GM19099 (cell line): ENCODE data around the gene SCAPER.

Source experiments
- POLR2A ChIP-seq: IDR thresholded peaks from 3 replicates; pipeline ENCODE4 v1.6.1; 2011; ENCODE audit warnings: low read depth; ENCODE audit not compliant: insufficient read length; ENCODE audit errors: extremely low read depth

SCAPER gene

GRCh38 chr15:76460871-76461270 is 444.3 kb downstream of the SCAPER start:
- no peak for TF ChIP-seq POLR2A

- TF ChIP-seq POLR2A = no peak
Measured at GRCh38 chr15:76460347-76460746, 444.8 kb downstream of the SCAPER start.

- no peak for TF ChIP-seq POLR2A
Measured at GRCh38 chr15:76451540-76451939, 453.6 kb downstream of the SCAPER start.

- TF ChIP-seq POLR2A = no peak
Measured at GRCh38 chr15:76449455-76449854, 455.7 kb downstream of the SCAPER start.

DNA sequence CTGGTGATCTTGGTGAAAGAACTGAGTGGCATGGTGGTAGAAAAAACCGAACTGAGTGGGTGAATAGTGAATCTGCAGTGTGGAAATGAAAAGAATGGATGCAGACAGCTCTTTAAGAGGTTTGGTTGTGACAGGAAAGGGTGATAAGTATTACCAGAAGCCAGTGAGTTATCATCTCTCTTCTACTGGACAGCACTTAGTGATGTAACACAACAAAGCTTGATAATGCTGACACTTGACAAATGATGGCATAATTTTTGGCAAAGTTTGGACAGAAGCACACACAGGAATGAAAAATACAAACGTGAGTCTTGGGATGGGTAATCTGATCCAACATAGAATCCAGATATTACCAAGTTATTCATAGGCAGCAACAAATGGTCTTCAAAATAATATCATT is 456.4 kb downstream of the SCAPER start:
- TF ChIP-seq POLR2A = no peak

DNA sequence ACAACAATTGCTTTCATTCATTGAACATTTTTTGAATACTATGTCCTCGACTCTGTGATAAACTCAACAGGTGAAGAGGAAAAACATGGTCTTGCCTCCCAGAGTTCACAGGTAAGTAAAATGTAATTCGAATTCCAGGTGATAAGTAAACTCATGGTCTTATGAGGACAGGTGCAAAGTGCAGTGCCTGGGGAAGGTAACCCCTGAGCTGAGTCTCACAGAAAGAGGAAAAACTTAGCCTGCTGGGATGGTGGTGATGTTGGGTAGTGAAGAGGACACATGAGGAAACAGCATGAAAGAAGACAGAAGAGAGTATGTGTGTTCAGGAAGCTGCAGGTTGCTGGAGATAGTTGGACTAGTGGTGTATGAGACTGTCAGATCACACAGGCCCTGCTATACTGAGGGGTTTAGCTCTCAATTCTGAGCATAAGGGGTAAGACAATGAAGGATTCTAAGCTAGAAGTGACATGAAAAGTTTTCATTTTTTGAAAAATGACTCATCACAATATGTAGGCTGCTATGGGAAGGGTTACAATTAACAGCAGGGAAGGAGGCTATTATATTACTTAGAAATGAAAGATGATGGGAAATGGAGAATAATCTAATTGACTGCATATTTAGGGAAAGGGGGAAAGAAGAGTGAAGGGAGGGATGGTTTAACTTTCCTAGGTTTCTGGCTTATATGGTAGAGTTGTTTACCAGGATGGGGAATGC is 457.3 kb downstream of the SCAPER start:
- no peak for TF ChIP-seq POLR2A

- TF ChIP-seq POLR2A = no peak
Measured at GRCh38 chr15:76440441-76440840, 464.7 kb downstream of the SCAPER start.

- no peak for TF ChIP-seq POLR2A
Measured at GRCh38 chr15:76439542-76439941, 465.6 kb downstream of the SCAPER start.

GRCh38 chr15:76433798-76434400 is 471.2 kb downstream of the SCAPER start:
- TF ChIP-seq POLR2A = no peak

GRCh38 chr15:76432604-76433003 is 472.5 kb downstream of the SCAPER start:
- no peak for TF ChIP-seq POLR2A

GRCh38 chr15:76431971-76432370 is 473.2 kb downstream of the SCAPER start:
- TF ChIP-seq POLR2A = no peak

DNA sequence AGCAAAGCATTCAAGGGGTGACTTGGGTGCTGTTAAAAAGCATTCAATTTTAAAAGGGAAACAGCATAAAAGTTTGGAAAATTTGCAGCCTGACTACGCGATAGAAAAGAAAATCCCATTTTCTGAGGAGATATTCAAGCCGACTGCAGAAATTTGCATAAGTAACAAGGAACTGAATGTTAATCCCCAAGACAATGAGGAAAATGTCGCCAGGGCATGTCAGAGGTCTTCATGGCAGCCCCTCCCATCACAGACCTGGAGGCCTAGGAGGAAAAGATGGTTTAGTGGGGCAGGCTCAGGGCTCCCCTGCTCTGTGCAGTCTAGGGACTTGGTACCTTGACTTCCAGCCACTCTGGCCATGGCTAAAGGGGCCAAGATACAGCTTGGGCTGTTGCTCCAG is 475.5 kb downstream of the SCAPER start:
- no peak for TF ChIP-seq POLR2A

DNA sequence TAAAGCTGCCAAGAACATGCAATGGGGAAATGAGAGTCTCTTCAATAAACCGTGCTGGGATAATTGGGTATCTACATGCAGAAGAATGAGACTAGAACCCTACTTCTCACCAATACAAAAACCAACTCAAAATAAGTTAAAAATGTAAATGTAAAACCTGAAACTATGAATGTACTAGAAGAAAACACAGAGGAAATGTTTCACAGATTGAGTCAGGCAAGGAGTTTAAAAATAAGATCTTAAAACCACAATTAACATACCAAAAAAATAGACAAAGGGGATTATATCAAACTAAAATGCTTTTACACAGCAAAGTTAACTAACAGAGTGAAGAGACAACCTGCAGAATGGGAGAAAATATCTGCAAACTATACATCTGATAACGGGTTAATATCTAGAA is 478.2 kb downstream of the SCAPER start:
- no peak for TF ChIP-seq POLR2A

DNA sequence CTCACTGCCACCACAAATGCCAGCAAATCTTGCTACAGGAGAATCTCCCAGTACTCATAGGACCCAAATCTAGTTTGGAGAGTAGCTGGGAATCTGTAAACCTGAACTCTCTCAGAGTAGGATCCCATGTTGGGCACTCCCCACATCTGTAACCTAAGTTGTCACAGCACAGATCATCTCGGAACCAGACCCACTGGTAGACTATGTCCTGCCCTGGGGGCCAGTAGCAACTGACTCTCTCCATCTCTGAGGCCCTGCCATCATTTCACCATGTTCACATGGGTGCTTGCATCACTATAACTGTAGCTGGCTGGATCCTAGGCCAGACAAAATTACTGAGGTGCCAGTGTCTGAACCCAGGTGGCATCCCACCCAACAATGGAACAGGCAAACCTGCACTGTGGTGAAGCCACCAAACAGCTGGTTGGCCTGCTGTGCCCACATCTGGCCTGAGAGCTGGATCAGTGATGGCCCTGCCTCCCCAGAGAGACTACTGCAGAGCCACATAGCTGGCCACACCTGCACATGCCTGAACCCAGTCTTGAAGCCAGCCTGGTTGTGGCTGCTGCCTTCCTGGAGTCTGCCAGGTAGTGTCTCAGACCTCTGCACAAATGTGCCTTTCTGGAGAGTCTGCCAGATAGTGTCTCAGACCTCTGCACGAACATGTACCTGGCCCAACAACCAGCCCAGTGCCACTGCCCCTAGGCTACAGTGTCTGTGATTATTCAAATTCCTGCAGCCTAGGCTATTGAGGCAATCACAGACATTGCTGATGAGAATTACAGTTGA is 486.6 kb downstream of the SCAPER start:
- TF ChIP-seq POLR2A = no peak

- TF ChIP-seq POLR2A = no peak
Measured at GRCh38 chr15:76401285-76401684, 503.9 kb downstream of the SCAPER start.
